Bronchial epithelial cell (primary cell): ENCODE data around the gene HLA-F. TPM values are rescaled to one million over a fixed set of nuclear protein-coding genes. Genes with fewer than 3 reads are reported as not detected.

Experiments used
- DNase-seq: peaks from one replicate; pipeline ENCODE4 v3.0.0-alpha.2; 2010; ENCODE audit warnings: low read depth
- FAIRE-seq: peaks from 2 replicates; lab custom pipeline; 2011; peaks lifted over from hg19 to GRCh38; lab: Jason Lieb, UNC
- H3K27me3 ChIP-seq: 2 replicates; pipeline ENCODE4 v1.5.1; 2011; ENCODE audit warnings: low read length; ENCODE audit not compliant: control insufficient read depth, insufficient read depth
- H3K36me3 ChIP-seq: 2 replicates; pipeline ENCODE4 v1.5.1; 2011; ENCODE audit warnings: low read length; ENCODE audit not compliant: control insufficient read depth, insufficient read depth
- H3K4me3 ChIP-seq: 2 replicates; pipeline ENCODE4 v1.5.1; 2011; ENCODE audit warnings: mild to moderate bottlenecking, low read depth, low read length, control low read depth
- total RNA-seq: library from RNA; depleted of rRNA; stranded (reverse); fragments of >200 nt; gene quantifications from 2 replicates; pipeline ENCODE4 v1.2.1, GENCODE V29; 2014
- TF ChIP-seq, protein P1 (sequence below): IDR thresholded peaks from 2 replicates; pipeline ENCODE4 v1.5.1; 2011; ENCODE audit warnings: mild to moderate bottlenecking, moderate library complexity, low read length, control low read depth, inconsistent platforms; ENCODE audit not compliant: insufficient read depth, severe bottlenecking

The HLA-F gene
- total RNA-seq, 1 donor from 2014 or later = 14.2 TPM

DNA sequence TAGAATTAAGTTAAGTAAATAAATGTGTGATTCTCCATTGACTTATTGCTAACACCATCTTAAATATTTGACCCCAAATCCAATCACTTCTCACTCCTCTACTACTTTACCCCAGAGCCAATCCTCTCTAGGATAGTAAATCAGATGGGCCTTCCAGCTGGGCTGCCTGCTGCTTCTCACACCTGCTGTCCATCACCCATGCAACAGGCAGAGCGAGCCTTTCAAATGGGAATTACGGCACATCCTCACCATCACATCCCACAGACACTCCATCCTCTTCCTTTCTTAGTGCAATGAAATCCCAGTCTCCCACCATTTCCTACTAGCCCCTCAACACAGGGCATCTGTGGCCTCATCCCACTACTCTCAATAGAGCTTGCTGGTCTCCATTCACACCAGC, 34.0 kb downstream of the HLA-F start:
- no peaks in the 10 kb centered on the region for H3K27me3 ChIP-seq
- no peaks in the 10 kb centered on the region for H3K36me3 ChIP-seq
- DNase-seq (no peak), FAIRE-seq (peak; percentile 76)
- TF ChIP-seq, protein P1, sequence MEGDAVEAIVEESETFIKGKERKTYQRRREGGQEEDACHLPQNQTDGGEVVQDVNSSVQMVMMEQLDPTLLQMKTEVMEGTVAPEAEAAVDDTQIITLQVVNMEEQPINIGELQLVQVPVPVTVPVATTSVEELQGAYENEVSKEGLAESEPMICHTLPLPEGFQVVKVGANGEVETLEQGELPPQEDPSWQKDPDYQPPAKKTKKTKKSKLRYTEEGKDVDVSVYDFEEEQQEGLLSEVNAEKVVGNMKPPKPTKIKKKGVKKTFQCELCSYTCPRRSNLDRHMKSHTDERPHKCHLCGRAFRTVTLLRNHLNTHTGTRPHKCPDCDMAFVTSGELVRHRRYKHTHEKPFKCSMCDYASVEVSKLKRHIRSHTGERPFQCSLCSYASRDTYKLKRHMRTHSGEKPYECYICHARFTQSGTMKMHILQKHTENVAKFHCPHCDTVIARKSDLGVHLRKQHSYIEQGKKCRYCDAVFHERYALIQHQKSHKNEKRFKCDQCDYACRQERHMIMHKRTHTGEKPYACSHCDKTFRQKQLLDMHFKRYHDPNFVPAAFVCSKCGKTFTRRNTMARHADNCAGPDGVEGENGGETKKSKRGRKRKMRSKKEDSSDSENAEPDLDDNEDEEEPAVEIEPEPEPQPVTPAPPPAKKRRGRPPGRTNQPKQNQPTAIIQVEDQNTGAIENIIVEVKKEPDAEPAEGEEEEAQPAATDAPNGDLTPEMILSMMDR = no peak
- H3K4me3 ChIP-seq = no peak overlapping the region

DNA sequence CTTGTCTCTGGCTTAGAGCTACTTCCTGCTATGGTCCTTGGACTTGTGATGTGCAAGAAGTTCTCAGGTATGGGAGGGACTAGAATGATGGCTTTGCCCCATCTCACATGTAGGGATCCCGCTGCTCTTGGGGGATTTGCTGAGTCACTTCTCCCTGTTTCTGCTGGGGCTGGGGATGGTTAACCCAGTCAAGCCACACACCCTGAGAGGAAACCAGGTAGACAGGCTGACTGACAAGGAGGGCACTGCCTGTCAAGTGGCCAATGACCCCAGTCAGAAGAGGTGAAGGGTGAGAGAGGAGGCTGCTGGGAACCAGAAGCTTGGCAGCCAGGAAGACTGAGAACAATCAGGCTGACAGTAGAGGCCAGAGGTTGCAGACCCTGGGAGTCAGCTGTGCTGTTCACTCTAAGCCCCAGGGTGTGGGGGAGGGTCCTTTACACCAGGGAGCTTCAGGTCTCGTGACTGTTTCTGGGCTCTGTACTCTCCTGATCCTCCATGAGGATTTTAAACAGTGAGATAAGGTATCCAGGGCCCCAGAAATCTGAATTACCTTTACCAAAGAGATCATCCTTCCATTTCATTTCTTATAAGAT, 34.6 kb downstream of the HLA-F start:
- Histone ChIP-seq H3K36me3 (no peaks in the 10 kb centered on the region), H3K4me3 (no peak overlapping the region), H3K27me3 (no peaks in the 10 kb centered on the region)
- TF ChIP-seq, protein P1 = no peak
- no peak for DNase-seq
- no peak for FAIRE-seq

DNA sequence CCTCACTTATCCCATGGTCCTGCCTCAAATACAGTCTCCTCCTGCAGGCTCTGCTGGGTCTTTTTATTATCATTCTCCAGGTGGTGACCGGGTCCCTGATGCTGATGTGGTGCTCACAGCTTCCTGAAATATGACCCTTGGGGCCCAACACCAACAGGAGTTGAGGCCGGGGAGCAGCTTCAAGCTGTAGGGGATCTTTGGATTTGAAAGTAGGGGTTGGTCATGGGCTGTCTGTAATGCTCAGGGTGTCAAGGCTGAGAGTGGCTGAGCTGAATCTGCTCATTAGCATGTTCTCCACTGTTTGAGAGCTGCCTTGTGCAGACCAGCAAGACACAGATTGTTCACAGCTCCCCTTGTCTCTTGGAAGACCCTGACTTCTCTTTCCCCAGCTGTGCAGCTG, 35.5 kb downstream of the HLA-F start:
- no peak overlapping the region for H3K4me3 ChIP-seq
- H3K36me3 ChIP-seq = no peaks in the 10 kb centered on the region
- DNase-seq (no peak), FAIRE-seq (peak; percentile 50)
- TF ChIP-seq, protein P1 = no peak
- H3K27me3 ChIP-seq = no peaks in the 10 kb centered on the region

DNA sequence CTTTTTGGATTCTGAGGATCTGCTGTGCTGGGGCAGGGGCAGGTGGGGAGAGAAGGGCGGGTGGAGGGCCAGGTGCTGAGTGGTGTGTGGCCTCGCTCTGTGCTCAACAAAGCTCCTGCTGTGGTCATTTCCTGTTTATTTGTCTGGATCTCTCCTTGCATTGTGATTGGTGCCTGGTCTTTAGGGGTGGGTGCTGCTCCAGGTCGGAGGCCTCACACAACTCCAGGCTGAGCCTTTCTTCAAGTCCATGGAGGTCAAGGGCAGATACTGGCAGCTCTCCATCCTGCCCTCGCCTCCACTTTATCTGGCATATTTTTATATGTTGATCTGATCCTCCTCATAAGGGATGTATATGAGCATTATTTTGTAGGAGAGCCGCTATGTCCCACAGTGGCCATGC, 36.2 kb downstream of the HLA-F start:
- no peak overlapping the region for H3K4me3 ChIP-seq
- no peaks in the 10 kb centered on the region for H3K27me3 ChIP-seq
- no peaks in the 10 kb centered on the region for H3K36me3 ChIP-seq
- TF ChIP-seq, protein P1 = no peak
- FAIRE-seq (no peak), DNase-seq (no peak)

DNA sequence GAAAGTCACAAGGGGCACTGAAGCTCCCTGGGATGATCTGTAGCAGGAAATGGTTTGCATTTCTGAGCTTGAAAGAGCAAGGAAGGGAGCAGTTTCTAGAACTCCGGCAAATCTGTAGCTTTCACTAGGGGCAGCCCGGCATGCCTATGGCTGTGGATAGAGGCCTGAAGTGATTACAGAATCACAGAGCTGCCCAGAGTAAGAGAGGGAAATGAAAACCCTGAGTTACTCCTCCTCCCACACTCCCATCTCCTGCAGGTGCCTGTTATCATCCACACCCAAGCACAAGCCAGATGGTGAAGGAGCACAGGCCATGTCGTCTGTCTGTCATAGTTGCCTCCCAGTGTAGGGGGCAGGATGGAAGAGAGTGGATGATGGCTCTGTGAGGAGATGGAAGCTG, 37.1 kb downstream of the HLA-F start:
- FAIRE-seq = no peak
- no peak for DNase-seq
- Histone ChIP-seq H3K36me3 (no peaks in the 10 kb centered on the region), H3K4me3 (no peak overlapping the region), H3K27me3 (no peaks in the 10 kb centered on the region)
- TF ChIP-seq, protein P1 = no peak

DNA sequence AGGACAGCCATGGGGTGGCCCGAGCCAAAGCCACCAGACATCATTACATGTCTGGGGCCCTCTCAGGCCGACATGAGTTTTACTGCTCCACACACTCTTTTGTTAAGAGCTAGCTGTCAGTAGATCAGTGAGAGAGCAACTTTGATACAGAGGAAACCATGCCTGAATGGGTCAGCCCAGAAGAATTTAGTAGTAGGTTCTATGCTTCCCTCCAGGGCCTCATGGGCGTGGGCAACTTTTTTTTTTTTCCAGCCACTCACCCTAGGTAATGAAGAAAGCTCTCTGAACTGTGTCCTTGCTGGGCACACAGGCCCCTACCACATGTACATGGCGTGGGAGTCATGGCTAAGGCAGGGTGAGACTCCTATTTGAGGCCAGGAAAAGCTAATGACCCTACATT, 38.8 kb downstream of the HLA-F start:
- DNase-seq (no peak), FAIRE-seq (no peak)
- no peak overlapping the region for H3K4me3 ChIP-seq
- TF ChIP-seq, protein P1 = no peak
- H3K27me3 ChIP-seq = no peaks in the 10 kb centered on the region
- no peaks in the 10 kb centered on the region for H3K36me3 ChIP-seq
